Caco-2 (cell line): Measurements from ENCODE around the gene HOXC9. TPM values are rescaled to one million over a fixed set of nuclear protein-coding genes. Genes with fewer than 3 reads are reported as not detected.

Experiments used
- BruUV-seq: library from RNA; stranded (reverse); fragments of 400-500 nt; replicated peaks from 2 replicates; lab custom pipeline; 2021; lab: Mats Ljungman, UMichigan
- CTCF ChIA-PET: fragments of 300-600 bp; sonication (Branson Sonifier 250); formaldehyde crosslinking; loops from one replicate; lab custom pipeline; 2022; ENCODE audit warnings: antibody characterized with exemption; lab: Charles Lee
- POLR2A ChIA-PET: fragments of 300-600 bp; sonication (Branson Sonifier 250); formaldehyde crosslinking; loops from one replicate; lab custom pipeline; 2022; ENCODE audit warnings: antibody characterized with exemption; lab: Charles Lee
- DNase-seq, 2 experiments: peaks; one replicate each; pipeline versions ENCODE4 v3.0.0 to v3.0.0-alpha.2; 2020 to 2022
- H3K27me3 ChIP-seq: replicated peaks from 2 replicates; pipeline ENCODE4 v1.6.0; 2011; ENCODE audit warnings: low read length; ENCODE audit not compliant: control insufficient read depth, insufficient read depth
- H3K36me3 ChIP-seq: 2 replicates; pipeline ENCODE4 v1.5.1; 2011; ENCODE audit warnings: low read length; ENCODE audit not compliant: control insufficient read depth, insufficient read depth
- H3K4me1 ChIP-seq: fragments of 250-450 bp; sonication (Bioruptor Pico); 2 replicates; pipeline ENCODE4 v1.5.1; 2020; ENCODE audit warnings: mild to moderate bottlenecking
- H3K4me3 ChIP-seq: 2 replicates; pipeline ENCODE4 v1.5.1; 2011; ENCODE audit warnings: low read depth, mild to moderate bottlenecking, control low read depth, low read length
- H3K9me3 ChIP-seq: fragments of 250-450 bp; sonication (Bioruptor Pico); 2 replicates; pipeline ENCODE4 v1.5.1; 2020; ENCODE audit warnings: mild to moderate bottlenecking, moderate library complexity
- H3K27ac Mint-ChIP-seq: one replicate; pipeline ENCODE4 v1.8.0; 2022; ENCODE audit warnings: mixed read lengths; ENCODE audit not compliant: unreplicated experiment
- H3K27me3 Mint-ChIP-seq: one replicate; pipeline ENCODE4 v1.8.0; 2022; ENCODE audit warnings: mixed read lengths; ENCODE audit not compliant: insufficient read depth, unreplicated experiment
- H3K36me3 Mint-ChIP-seq: one replicate; pipeline ENCODE4 v1.8.0; 2022; ENCODE audit warnings: mild to moderate bottlenecking, mixed read lengths; ENCODE audit not compliant: insufficient read depth, unreplicated experiment
- H3K4me1 Mint-ChIP-seq: one replicate; pipeline ENCODE4 v1.8.0; 2022; ENCODE audit warnings: low read depth, mixed read lengths; ENCODE audit not compliant: unreplicated experiment
- H3K4me3 Mint-ChIP-seq: one replicate; pipeline ENCODE4 v1.8.0; 2022; ENCODE audit warnings: mild to moderate bottlenecking, moderate library complexity, mixed read lengths; ENCODE audit not compliant: unreplicated experiment
- H3K9me3 Mint-ChIP-seq: one replicate; pipeline ENCODE4 v1.8.0; 2022; ENCODE audit warnings: mixed read lengths; ENCODE audit not compliant: unreplicated experiment
- intact Hi-C: fragments of 100-400 bp; cut with micrococcal nuclease; formaldehyde crosslinking; loops from one replicate; pipeline ENCODE4 v1.10.0; 2022; ENCODE audit not compliant: unreplicated experiment
- total RNA-seq: library from RNA; stranded (reverse); gene quantifications from 2 replicates; pipeline ENCODE4 v1.2.3, GENCODE V29; 2022
- TF ChIP-seq, protein P1 (sequence below), 2 experiments: fragments of 200-600 bp in 1 of 2; IDR thresholded peaks; 1 replicate in 1 of 2; 2 replicates in 1 of 2; pipeline versions ENCODE4 v1.5.1 to v1.8.0; 2011 to 2022; ENCODE audit warnings: antibody characterized with exemption in 1 of 2, control low read depth in 1 of 2, inconsistent platforms in 1 of 2, low read depth in 1 of 2, low read length in 1 of 2, mild to moderate bottlenecking in 1 of 2, moderate library complexity in 1 of 2; ENCODE audit not compliant: insufficient read depth in 1 of 2, severe bottlenecking in 1 of 2, unreplicated experiment in 1 of 2

HOXC9 gene
- total RNA-seq, 1 experiment from 2014 or later = 2.9 TPM

DNA sequence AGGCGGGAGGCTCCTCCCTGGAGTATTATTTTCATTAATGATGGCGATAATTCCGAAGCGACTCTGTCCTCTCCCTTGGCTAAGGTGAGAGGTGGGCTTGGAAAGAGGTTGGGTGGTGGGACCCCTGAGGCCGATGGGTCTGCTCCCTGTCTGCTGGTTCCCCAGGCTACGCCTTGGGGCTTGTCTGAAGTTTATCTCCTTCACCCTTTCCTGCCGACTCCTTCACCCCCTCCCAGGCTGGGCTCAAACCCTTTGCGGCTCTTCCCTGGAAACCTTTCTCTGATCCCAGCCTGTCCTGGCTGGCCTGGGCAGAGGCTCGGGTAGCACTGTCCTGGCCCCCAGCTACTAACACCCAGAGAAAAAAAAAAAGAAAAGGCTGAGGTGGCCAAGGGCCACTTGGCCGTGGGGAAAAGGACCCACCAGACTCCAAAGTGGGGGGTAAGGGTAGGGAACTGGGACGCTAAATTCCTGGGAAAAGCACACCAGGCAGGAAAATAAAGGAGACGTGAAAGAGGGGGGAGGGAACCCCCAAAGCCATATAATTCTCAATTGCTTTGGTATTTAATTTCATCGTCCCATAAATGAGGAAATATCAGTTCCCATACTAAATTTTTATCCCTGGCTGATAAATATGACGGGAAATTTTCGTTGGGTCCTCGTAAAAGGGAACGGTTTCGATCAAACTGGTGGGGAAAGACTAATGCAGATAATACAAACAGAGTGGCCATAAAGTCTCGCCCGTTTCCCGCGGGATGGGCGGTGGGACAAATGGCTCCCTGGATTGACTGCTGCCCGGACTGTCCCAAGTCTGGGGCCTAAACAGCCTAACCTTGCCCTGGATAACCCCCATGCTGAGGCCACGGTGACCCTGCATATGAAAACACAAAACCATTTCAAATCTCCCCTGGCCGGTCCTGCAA, 17.1 kb upstream of the HOXC9 start:
- Histone ChIP-seq H3K4me3 (no peak overlapping the region), H3K36me3 (no peaks in the 10 kb centered on the region; the same call in 1 of the 2 replicates), H3K27me3 (no peaks in the 10 kb centered on the region), H3K9me3 (no peaks in the 10 kb centered on the region), H3K4me1 (peaks cover 43% of the 10 kb centered on the region)
- Mint-ChIP-seq H3K4me3 (no peak overlapping the region), H3K9me3 (no peaks in the 10 kb centered on the region), H3K4me1 (peaks cover 23% of the 10 kb centered on the region), H3K27ac (no peak overlapping the region), H3K36me3 (peaks cover 9% of the 10 kb centered on the region), H3K27me3 (no peaks in the 10 kb centered on the region)
- DNase-seq = no peak
- CTCF ChIA-PET = no interaction called here
- no TSS peak for BruUV-seq
- POLR2A ChIA-PET = no interaction called here
- TF ChIP-seq, protein P1, sequence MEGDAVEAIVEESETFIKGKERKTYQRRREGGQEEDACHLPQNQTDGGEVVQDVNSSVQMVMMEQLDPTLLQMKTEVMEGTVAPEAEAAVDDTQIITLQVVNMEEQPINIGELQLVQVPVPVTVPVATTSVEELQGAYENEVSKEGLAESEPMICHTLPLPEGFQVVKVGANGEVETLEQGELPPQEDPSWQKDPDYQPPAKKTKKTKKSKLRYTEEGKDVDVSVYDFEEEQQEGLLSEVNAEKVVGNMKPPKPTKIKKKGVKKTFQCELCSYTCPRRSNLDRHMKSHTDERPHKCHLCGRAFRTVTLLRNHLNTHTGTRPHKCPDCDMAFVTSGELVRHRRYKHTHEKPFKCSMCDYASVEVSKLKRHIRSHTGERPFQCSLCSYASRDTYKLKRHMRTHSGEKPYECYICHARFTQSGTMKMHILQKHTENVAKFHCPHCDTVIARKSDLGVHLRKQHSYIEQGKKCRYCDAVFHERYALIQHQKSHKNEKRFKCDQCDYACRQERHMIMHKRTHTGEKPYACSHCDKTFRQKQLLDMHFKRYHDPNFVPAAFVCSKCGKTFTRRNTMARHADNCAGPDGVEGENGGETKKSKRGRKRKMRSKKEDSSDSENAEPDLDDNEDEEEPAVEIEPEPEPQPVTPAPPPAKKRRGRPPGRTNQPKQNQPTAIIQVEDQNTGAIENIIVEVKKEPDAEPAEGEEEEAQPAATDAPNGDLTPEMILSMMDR (IDR thresholded peaks at IDR 0.05; ENCODE audit: insufficient read depth in 1 of 2, low read depth in 1 of 2, low read length in 1 of 2, severe bottlenecking in 1 of 2, unreplicated experiment in 1 of 2) = no peak
- intact Hi-C loops = no loop called here

- POLR2A ChIA-PET = no interaction called here
- H3K4me1 Mint-ChIP-seq = peaks cover 28% of the 10 kb centered on the region
- intact Hi-C loops = no loop called here
- peaks cover 9% of the 10 kb centered on the region for H3K36me3 Mint-ChIP-seq
- BruUV-seq = no TSS peak
- no peaks in the 10 kb centered on the region for H3K9me3 Mint-ChIP-seq
- TF ChIP-seq, protein P1 (IDR thresholded peaks at IDR 0.05; ENCODE audit: insufficient read depth in 1 of 2, low read depth in 1 of 2, low read length in 1 of 2, severe bottlenecking in 1 of 2, unreplicated experiment in 1 of 2) = no peak
- H3K27me3 Mint-ChIP-seq = no peaks in the 10 kb centered on the region
- CTCF ChIA-PET = no interaction called here
- DNase-seq = peak in 1 of 2 experiments; percentile 30
- H3K27ac Mint-ChIP-seq = no peak overlapping the region
- H3K9me3 ChIP-seq = no peaks in the 10 kb centered on the region
- peaks cover 48% of the 10 kb centered on the region for H3K4me1 ChIP-seq
- no peak overlapping the region for H3K4me3 Mint-ChIP-seq
- no peak overlapping the region for H3K4me3 ChIP-seq
- H3K27me3 ChIP-seq = no peaks in the 10 kb centered on the region
- no peaks in the 10 kb centered on the region; the same call in 1 of the 2 replicates for H3K36me3 ChIP-seq
Measured at GRCh38 chr12:53983568-53983949, 16.4 kb upstream of the HOXC9 start.

- H3K27ac Mint-ChIP-seq = no peak overlapping the region
- BruUV-seq = no TSS peak
- H3K27me3 Mint-ChIP-seq = no peaks in the 10 kb centered on the region
- intact Hi-C loops = loop anchor here (1.0 kb wide), 1 partner anchor 230 kb away; no protein-coding TSS in a partner anchor
- TF ChIP-seq, protein P1 (IDR thresholded peaks at IDR 0.05; ENCODE audit: insufficient read depth in 1 of 2, low read depth in 1 of 2, low read length in 1 of 2, severe bottlenecking in 1 of 2, unreplicated experiment in 1 of 2) = no peak
- Histone ChIP-seq H3K9me3 (no peaks in the 10 kb centered on the region), H3K36me3 (no peaks in the 10 kb centered on the region; the same call in 1 of the 2 replicates), H3K4me3 (no peak overlapping the region), H3K4me1 (peaks cover 50% of the 10 kb centered on the region), H3K27me3 (no peaks in the 10 kb centered on the region)
- H3K4me3 Mint-ChIP-seq = no peak overlapping the region
- no peaks in the 10 kb centered on the region for H3K9me3 Mint-ChIP-seq
- CTCF ChIA-PET = interaction anchor here (1.0 to 2.4 kb wide), 4 partner anchors 33 to 230 kb away, joined by 3 to 15 read pairs (median 8); no protein-coding TSS in a partner anchor
- peaks cover 9% of the 10 kb centered on the region for H3K36me3 Mint-ChIP-seq
- no peak for DNase-seq
- POLR2A ChIA-PET = no interaction called here
- peaks cover 29% of the 10 kb centered on the region for H3K4me1 Mint-ChIP-seq
Measured at GRCh38 chr12:53983950-53984572, 15.9 kb upstream of the HOXC9 start.
